NCI-H510A treated with DMSO at 0.1 percent for 48 hours (cell line): ENCODE results near the gene DHPS.

Experiments
- DNase-seq: peaks from one replicate; lab custom pipeline; 2025; lab: John Stamatoyannopoulos, UW

Gene DHPS

GRCh38 chr19:12675399-12675798 is 6.3 kb downstream of the DHPS start:
- no peak for DNase-seq

- no peak for DNase-seq
Measured at GRCh38 chr19:12672744-12673143, 8.9 kb downstream of the DHPS start.

- no peak for DNase-seq
Measured at GRCh38 chr19:12670159-12670928, 11.3 kb downstream of the DHPS start.

DNA sequence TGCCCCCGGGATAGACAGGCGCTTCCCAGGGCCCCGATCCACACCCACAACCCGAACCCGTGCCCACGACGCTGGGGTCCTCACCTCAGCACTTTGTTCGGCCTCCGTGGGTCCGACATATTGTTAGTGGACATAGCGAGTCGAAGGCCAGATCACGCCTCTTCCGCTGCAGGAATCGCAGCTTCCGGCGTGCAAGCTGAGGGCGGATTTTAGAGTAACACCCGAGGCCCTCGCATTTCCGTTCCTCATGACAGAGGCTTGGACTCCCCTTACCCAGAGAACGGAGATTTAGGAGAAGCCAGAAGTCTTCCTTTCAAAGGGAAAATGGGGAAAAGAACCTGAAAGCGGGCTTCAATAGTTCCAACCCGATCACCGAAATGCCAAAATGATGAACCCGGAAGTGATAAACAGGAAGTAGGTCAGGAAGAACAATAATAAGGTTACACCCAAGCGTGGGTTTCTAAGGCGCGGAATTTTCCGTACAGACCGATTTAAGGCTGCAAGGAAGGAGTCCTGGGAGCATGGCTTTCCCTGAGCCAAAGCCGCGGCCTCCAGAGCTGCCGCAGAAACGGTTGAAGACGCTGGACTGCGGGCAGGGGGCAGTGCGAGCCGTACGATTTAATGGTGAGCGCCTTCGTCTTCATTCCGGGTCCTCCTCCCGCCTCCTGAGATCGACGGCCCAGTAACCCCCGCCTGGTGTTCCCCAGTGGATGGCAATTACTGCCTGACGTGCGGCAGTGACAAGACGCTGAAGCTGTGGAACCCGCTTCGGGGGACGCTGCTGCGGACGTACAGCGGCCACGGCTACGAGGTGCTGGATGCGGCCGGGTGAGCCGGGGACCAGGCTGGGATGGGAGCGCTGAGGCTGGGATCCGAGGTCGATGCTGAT is 12.2 kb downstream of the DHPS start:
- peak; percentile 92 for DNase-seq

DNA sequence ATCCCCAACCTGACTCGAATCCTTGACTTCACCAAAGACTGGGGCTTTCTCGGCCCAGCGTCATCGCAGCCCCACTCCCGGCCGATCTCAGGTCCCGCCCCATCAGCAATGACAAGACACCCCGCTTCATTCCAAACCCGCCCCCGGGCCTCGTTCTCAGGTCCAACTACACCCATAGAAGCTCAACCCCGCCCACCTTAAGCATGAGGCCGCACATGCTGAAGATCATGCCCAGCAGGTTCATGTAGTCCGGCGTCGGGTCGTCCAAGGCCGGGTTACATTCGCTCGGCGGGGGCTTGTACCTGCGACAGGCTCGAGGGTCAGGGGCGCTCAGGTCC is 12.8 kb downstream of the DHPS start:
- DNase-seq, result no peak

GRCh38 chr19:12668346-12668745 is 13.3 kb downstream of the DHPS start:
- no peak for DNase-seq

- DNase-seq, result no peak
Measured at GRCh38 chr19:12667731-12668302, 13.9 kb downstream of the DHPS start.

DNA sequence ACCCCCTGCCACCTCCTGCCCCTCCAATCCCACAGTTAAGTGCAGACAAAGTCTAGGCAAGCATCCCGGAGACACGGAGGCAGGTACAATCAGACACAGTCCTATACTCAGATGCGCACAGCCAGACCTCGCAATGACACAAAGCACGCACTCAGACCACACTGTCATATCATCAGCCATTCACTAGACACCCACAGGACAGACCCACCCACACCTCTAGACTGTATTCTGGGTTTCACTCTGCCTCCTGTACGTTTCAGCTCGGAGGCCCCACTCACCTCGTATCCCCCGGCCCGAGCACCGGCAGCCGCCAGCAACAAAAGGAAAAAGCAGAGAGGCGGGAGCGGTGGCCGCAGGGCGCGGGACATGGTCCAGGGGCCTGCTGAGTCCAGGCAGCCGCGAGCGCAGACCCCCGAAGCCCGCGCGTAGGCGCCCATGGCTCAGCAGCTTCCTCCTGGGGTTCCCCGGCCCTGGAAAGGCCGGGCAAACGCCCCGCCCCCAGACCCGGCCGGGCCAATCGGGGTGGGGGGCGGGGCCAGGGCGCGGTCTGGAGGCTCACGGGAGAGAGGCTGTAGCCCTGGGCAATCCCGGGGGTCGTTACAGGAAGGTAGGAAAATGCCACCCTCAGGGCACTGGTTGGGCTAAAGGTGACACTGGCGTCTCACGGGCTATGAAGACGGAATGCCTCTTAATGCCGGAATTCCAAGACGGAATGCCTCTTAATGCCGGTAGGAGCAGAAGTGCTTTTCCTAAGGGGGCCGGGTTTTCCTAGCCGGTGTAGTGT is 15.2 kb downstream of the DHPS start, which contains the start of the genes MAN2B1 and WDR83:
Gene MAN2B1 (minus strand): TSS at position 478 of the 784 bp plus-strand sequence. CDS start 41 bp downstream, at position 437.
Gene WDR83 (plus strand): TSS at position 543 of the 784 bp plus-strand sequence. CDS start 2,984 bp downstream, outside the sequence.
- DNase-seq, result peak; percentile 72

GRCh38 chr19:12665671-12666264 is 15.9 kb downstream of the DHPS start:
- DNase-seq, result no peak

- no peak for DNase-seq
Measured at GRCh38 chr19:12665281-12665573, 16.5 kb downstream of the DHPS start.

- no peak for DNase-seq
Measured at GRCh38 chr19:12664406-12665280, 17.0 kb downstream of the DHPS start.

GRCh38 chr19:12660980-12661379 is 20.7 kb downstream of the DHPS start:
- no peak for DNase-seq

DNA sequence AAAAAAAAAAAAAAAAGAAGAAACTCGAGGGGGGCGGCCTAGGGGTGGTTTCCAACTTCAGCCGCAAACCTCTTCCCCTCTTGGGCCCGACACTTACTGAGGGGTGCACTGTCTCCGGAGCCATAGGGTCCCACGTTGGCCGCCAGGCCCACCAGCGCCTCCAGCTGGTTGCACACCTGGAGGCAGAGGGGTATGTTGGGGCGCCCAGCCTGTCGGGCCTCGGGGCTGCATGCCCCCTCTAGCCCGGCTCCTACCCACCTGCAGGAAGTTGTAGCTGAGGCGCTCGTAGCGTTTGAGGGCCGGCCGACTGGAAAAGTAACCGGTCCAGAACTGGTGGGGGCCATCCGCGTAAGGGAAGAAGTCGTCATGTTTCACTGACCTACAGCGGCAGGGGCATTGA is 23.7 kb downstream of the DHPS start:
- DNase-seq, result no peak

DNA sequence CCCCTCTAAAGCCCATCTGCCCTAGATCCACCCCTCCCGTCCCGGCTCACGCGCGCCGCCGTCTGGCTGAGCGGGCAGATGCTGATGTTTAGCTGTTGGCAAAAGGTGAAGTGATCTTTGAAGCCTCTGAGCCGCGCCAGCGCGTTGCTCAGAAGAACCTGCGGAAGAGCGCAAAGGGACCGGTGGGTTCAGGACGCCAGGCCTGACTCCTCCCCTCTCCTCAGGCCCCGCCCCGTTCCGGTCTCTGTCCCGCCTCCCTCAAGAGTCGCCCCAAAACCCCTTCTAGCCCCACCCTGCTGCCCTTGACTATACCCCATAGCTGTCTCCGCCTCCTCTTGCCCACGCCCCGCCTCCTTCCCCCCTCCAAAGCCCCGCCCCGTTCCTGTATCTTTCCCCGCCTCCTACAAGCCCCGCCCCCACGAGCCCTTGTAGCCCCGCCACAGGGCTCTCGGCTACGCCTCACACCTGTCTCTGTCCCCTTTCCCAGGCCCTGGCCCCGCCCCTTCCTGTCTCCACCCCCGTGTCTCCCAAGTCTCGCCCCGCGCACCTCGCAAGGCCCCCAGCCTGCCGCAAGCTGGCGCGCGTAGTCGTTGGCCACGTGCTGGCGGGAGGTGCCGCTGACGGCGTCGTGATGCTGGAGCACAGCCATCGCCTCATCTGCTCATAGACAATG is 24.6 kb downstream of the DHPS start:
- no peak for DNase-seq

DNA sequence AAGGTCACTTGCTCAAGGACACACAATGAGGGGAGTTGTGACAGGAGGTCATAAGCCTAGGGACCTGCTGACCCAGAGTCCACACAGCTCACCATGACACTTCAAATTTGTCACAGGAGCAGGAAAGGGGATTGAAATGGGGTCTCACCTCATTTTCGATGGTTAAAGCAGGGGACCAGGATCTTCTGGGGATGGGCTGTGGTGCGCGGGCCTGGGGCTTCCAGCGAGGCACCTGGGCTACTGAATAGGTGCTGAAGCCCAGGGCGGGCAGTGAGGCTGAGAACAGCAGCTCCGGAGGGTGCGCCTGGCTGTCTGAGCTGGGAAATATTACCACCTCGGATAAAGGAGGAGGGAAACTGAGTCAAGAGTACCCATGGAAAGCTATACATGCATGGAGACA is 26.1 kb downstream of the DHPS start:
- DNase-seq, result no peak

GRCh38 chr19:12652219-12652618 is 29.5 kb downstream of the DHPS start:
- no peak for DNase-seq

GRCh38 chr19:12649941-12650340 is 31.7 kb downstream of the DHPS start:
- no peak for DNase-seq

GRCh38 chr19:12648088-12648487 is 33.6 kb downstream of the DHPS start:
- no peak for DNase-seq

DNA sequence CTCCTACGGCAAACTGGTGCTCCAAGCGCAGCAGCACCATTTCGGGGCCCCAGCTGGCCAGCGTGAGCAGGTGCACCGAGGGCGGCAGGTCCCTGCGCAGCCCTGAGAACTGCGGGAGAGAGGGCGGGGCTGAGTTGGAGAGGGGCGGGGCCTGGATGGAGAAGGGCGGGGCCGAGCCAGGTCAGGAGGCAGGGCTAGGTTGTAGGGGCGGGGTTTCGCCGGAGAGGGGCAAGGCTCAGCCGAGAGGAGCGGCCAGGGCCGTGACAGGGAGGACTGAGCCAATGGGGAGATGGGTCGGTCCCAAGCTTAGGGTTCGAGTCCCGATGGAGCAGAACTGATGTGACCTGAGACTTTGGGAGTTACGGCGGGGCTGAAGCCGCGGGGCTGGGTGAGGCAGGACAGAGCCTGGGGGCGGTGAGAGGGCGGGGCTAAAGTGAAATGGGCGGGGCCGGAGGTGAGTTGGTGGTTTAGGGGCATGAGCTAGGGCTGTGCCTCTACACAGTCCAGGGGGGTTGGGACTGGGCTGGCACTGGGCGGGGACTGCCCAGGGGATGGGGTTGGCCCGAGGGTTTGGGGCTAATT is 34.1 kb downstream of the DHPS start:
- no peak for DNase-seq

GRCh38 chr19:12647047-12647446 is 34.6 kb downstream of the DHPS start:
- DNase-seq, result no peak
